Gastroesophageal sphincter (tissue), 3 donors: ENCODE data around the gene DNASE1L2.

ENCODE experiments used
- EP300 ChIP-seq: sonication (generic); formaldehyde crosslinking; IDR thresholded peaks from one replicate; pipeline ENCODE4 v1.6.1; 2017; ENCODE audit warnings: antibody characterized with exemption, mild to moderate bottlenecking
- POLR2A ChIP-seq, 2 donors: fragments of 450-650 bp; IDR thresholded peaks; one replicate each; pipeline ENCODE4 v1.6.1; 2017; ENCODE audit warnings: antibody characterized with exemption in 2 of 2, mild to moderate bottlenecking in 2 of 2, moderate library complexity in 1 of 2
- TF ChIP-seq, protein P1 (sequence below), 4 experiments: fragments of 200-600 bp in 2 of 4; fragments of 450-650 bp in 2 of 4; sonication (generic) in 1 of 4; IDR thresholded peaks; one replicate each; pipeline ENCODE4 v1.5.1; 2017 to 2019; ENCODE audit warnings: antibody characterized with exemption in 4 of 4, mild to moderate bottlenecking in 2 of 4, moderate library complexity in 2 of 4

DNA sequence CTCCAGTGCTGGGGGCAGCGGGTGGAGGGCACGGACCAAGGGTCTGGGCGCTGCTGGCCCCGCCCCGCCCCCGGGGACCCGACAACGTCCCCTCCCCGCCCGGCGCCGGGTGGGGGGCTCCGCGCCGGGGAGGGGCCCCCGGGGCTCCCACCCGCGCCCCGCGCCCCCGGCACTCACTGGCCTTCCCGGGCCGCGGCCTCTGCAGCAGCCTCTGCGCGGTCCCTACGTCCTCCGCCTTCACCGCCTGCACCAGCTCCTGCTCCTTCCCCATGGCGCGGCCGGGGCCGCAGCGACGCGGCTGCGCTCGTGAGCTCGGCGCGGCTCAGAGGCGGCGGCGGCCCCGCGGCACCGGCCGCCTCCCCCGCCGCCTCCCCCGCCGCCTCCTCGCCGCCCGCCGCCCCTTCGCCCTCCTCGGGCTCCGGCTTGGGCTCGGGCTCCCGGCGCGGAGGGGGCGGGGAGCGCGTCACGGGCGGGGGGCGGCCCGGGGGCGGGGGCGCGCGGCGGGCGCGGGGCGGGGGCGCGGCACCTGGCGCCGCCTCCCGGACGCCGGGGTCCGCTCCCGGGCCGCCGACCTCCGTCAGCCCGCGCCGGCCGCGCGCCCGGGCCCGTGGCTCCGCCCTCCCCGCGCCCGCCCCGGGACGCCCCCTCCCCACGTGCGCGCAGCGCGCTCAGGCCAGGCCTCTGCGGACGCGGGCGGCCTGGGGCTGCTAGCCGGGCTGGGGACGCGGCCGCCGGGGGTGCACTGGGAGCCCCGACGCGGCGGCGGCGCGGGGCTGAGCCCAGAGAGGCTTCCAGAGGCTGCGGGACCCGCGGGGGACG, 39.9 kb upstream of the DNASE1L2 start, which contains the start of gene CASKIN1:
- TF ChIP-seq, protein P1, sequence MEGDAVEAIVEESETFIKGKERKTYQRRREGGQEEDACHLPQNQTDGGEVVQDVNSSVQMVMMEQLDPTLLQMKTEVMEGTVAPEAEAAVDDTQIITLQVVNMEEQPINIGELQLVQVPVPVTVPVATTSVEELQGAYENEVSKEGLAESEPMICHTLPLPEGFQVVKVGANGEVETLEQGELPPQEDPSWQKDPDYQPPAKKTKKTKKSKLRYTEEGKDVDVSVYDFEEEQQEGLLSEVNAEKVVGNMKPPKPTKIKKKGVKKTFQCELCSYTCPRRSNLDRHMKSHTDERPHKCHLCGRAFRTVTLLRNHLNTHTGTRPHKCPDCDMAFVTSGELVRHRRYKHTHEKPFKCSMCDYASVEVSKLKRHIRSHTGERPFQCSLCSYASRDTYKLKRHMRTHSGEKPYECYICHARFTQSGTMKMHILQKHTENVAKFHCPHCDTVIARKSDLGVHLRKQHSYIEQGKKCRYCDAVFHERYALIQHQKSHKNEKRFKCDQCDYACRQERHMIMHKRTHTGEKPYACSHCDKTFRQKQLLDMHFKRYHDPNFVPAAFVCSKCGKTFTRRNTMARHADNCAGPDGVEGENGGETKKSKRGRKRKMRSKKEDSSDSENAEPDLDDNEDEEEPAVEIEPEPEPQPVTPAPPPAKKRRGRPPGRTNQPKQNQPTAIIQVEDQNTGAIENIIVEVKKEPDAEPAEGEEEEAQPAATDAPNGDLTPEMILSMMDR (IDR thresholded peaks at IDR 0.05) = no peak
- TF ChIP-seq EP300 (no peak), POLR2A (IDR thresholded peaks at IDR 0.05) (no peak)
